NOMO-1 (cell line): Measurements from ENCODE around the gene MYO18A.
"Not testable (repeated sequence)": the region's sequence is repeated elsewhere in the genome, so short reads cannot be mapped to it uniquely, and the experiment has no call there.

Experiments
- DNase-seq, 2 experiments: peaks; one replicate each; lab custom pipeline; 2025; ENCODE audit not compliant: unreplicated experiment in 2 of 2; lab: John Stamatoyannopoulos, UW

The MYO18A gene

DNA sequence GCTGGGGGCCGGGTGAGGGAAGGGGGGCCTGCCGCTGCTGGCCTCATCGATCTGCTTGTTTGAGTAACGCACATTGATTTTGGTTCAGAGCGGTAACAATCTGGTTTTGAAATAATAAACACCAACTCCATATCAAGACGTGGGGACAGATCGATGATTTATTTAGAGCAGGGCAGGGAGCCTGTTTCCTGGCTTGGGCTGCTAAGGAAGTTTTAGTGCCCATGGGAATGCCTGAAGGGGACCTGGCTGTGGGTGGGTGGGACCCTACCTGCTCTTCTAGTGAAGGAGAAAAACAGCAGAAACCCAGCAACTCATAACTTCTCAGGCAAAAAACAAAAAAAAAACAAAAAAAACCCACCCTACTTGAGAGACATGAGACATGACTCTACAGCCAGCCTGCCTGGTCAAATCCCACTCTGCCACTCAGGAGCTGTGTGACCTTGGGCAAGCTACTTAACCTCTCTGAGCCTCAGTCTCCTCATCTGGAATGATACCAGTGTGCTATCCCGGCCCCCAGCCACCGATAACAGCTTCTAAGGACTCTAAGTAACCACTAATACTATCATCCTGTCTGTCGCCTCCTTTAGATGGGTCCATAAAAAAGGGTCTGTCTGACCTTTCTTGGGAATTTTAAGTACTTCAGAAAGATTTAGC, 71.2 kb downstream of the MYO18A start:
- DNase-seq: no peak

- no peak for DNase-seq
Measured at GRCh38 chr17:29107933-29108822, 72.0 kb downstream of the MYO18A start.

DNA sequence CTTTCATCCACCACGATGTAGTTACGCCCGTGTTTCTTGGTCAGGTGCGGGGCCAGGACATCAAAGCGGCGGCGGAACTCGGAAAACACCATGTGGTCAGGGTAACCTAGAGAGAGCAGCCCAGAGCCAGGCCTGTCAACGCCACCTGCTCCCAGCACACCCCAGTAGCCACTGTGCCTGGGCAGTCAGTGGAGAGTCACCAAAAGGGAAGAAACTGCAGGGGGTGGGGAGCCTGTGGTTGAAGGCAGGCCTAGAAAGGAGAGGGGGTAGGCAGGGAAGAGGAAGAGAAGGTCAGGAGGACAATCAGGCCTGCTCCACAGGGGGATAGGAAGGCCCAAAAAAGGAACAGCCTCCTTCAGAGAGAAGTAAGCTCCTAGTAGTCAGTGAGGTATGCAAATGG, 73.1 kb downstream of the MYO18A start:
- DNase-seq: no peak

DNA sequence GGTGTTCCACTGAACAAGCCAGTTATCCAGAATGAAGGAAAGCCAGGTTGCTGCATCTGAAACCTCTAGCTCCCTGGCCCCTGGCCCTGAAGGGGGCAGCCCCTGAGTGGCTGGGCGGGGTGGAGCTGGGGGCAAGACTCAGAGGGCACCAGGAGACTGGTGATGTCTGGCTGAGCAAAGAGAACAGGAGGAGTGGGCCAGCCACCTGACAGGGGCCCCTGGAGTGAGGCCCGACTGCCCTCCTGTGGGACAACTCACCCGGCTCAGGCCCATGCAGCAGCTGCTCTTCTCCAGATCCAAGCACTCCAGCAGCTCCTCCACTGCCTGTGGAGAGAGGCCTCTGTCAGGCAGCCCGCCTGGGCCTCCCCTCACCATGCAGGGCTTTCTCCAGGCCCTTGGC, 76.9 kb downstream of the MYO18A start:
- DNase-seq: no peak

DNA sequence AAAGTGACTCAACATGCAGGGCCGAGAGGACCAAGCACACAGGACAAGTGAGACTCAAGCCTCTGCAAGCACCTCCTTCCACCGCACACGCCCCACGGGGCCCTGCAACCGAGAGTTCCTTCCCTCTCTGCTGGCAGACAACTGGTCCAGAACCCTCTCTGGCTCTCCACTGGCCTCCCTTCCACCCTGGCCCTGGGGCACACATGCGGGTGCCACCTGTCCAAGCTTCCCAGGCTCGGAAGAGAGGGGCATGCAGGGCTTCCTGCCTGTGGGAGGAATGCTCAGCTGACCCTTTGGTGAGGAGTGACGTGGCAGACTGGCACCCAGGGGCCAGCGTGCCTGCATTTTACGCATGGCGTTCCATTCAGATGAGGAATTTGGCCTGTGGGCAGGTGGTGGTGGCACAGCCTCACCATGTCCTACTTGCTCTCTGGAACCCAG, 77.4 kb downstream of the MYO18A start:
- no peak for DNase-seq

DNA sequence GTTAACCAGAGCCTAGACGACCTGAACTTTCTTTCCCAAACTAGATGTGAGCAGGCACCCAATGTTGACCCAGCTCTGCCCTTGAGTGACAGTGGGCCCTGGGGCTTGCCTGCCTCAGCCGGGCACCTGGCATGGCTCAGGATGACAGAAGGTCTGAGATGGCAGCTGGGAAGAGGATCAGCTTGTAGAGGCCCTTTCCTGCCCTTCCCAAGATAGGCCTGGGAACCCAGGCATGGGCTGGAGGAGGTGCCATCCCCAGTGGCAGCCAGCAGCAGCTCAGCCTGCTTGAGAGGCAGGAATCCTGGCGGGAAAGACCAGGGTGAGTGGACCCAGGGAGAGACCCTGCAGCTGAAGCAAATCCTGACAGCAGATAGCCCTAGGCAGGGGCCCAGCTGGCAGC, 78.2 kb downstream of the MYO18A start:
- DNase-seq: no peak

DNA sequence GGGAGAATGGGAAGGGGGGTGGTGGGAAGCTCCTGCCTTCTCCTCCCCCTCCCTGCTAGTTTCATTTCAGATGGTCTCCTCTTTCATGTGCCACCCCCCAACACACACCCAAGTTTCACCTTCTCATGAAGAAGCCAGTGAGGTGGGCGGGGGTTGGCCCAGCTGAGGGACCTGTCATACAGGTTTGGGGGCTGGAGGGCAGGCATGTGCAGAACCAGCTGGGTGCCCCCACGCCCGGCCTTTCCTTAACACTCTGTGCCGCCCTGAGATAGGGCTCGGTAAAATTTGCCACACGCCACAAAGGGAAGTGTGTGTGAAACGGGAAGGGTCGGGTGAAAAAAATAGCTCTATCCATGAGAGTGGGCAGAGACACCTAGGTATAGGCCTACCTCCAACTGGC, 79.9 kb downstream of the MYO18A start:
- DNase-seq: no peak

DNA sequence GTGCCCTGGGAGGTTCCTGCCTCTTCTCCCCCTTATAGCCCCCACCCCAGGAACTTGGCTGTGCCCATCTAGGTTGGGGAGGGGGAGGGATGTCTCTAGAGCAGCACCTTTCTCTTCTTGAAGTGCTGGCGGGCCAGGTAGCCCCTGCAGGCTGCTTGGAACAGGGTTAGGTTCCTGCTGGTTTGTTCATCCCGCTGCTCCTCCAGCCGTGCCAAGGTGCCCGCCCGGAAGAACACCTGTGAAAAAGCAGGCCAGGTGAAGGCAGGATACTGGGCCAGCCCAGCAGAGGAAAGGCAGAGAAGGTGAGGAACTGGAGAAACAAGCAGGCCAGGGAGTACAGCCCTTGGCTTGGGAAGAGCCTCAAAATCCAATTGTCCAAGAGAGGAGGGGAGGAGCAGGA, 80.7 kb downstream of the MYO18A start:
- no peak for DNase-seq

DNA sequence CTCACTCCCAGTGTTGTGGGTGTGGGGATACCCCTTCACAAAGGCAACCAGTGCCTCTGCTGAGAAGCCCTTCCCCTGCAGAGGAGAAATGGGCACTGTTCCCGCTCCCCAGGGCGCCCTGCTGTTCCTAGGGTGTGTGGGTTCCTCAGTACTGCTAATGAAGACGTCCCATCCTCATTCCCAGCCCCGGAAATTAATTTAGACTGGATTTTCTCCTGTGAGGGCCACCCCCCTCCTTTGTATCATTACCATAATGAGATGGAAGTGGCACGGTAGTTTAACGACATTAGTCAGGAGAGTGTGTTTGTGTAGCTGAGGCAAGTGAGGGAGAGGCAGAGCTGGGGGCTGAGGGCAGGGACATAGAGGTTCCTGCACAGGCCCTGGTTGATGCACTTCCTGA, 84.1 kb downstream of the MYO18A start:
- DNase-seq: no peak

DNA sequence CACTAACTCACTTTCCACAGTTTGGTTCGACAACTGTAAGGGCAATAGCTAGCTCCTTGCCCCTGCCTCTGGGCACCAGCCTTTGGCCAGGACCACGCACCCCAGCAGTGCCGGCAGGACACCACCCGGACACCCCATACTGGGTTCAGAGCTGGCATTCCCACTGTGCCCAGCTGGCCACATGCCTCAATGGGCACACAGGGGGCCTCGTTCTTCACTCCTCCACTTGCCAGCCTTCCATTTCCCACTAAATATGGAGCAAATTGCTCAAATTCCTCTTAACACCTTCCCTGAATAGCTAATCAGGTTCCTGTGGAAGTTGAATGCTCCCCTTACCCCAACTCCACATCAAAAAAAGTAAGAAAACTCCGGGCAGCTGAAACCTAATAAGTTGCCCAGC, 84.8 kb downstream of the MYO18A start:
- no peak for DNase-seq

DNA sequence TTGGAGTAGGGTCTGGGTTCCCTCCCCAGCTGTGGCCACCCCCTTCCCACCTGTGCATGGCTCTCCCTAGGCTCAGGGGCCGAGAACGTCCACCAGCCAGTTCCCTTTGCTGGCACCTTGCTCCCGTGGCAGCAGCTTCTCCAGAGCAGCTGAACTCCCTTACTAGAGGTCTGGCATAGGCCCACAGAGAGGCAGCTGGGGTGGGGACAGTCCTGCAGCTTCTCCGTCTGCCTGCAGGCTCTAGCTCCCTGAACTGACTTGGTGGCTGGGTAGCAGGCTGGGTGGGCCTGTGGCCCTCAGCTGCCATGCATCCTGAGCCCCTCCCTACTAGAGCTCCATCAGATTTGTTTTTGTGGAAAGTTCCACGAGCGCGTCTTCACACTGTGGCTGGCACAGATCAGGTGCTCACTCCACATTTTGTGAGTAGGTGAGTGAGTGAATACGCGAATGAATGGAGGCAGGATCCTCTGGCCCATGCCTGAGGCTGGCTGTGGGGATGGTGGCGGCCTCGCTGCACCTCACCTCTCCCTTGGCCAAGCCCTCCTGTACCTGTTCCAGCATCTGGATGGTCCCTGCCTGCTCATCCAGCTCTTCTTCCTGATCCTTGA, 86.0 kb downstream of the MYO18A start:
- no peak for DNase-seq

- DNase-seq: no peak
Measured at GRCh38 chr17:29093090-29093871, 86.9 kb downstream of the MYO18A start.

- DNase-seq: no peak
Measured at GRCh38 chr17:29091606-29092289, 88.5 kb downstream of the MYO18A start.

- no peak for DNase-seq
Measured at GRCh38 chr17:29090750-29091605, 89.2 kb downstream of the MYO18A start.

- DNase-seq: no peak
Measured at GRCh38 chr17:29090108-29090507, 90.1 kb downstream of the MYO18A start.

GRCh38 chr17:29089601-29090044, 90.6 kb downstream of the MYO18A start:
- DNase-seq: no peak

GRCh38 chr17:29088782-29089181, 91.4 kb downstream of the MYO18A start:
- not testable (repeated sequence) for DNase-seq

DNA sequence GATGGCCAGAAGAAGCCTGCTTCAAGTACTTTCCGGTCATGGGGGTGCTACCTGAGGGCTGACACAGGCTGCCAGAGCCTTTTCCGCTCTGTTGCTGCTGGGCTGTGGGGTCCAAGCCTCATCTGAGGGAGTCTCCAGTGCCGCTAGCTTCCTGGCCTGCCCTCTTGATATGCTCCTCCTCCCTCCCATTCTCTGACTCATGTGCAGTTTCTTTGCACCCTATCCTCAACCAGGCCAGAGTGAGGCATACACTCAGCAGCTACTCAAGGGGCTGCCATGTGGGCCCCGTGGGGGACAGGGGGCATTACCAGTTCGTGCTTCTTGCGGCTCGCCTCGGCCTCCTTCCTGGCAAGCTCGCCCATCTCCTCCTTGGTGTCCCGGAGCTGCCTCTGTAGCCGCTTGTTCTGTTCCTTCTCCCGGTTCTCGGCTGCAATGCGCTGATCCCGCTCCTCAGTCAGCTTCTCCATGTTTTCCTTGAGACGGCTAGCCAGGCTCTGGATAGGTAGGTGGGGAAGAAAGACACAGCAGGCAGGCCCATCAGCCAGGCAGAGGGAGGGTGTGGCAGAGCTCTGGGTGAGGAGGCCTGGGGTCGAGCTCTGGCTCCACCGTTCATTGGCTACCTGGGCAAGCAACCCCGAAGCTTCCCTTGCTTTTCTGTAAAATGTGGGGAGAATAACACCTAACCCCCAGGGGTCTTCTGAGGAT, 93.4 kb downstream of the MYO18A start:
- DNase-seq: no peak

- DNase-seq: no peak
Measured at GRCh38 chr17:29085223-29085622, 95.0 kb downstream of the MYO18A start.
